C4-2B (cell line): Measurements from ENCODE around the gene MED15.

Experiments
- ZFX ChIP-seq: fragments of 450-650 bp; IDR thresholded peaks from 2 replicates; pipeline ENCODE4 v1.6.1; 2017
- TF ChIP-seq, protein P1 (sequence below): fragments of 450-650 bp; conservative IDR thresholded peaks from 2 replicates; pipeline ENCODE4 v1.5.1; 2017; ENCODE audit warnings: mild to moderate bottlenecking

DNA sequence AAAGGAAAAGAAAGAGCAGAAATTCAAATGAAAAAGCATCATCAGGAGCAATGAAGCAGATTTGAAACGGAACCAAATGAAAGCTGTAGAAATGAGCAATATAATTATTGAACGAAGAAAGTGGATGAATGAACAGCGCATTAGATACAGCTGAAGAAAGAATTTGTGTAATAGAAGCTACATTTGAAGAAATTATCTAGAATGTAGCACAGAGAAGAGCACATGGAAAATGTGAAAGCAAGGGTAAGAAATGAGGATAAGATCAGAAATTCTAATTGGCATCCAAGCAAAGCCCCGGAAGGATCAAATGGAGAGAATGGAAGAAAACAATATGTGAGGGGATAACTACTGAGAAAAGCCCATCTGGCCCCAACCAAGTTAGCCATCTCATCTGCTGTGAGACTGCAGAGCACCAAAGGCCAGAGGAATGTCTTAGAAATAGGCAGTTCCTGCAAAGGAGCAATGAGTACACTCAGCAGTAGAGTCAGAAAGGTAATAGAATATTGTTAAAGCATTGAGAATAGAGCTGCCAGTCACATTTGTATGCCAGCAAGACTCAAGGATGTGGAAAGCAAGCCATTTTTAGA is 51.9 kb downstream of the MED15 start:
- TF ChIP-seq, protein P1, sequence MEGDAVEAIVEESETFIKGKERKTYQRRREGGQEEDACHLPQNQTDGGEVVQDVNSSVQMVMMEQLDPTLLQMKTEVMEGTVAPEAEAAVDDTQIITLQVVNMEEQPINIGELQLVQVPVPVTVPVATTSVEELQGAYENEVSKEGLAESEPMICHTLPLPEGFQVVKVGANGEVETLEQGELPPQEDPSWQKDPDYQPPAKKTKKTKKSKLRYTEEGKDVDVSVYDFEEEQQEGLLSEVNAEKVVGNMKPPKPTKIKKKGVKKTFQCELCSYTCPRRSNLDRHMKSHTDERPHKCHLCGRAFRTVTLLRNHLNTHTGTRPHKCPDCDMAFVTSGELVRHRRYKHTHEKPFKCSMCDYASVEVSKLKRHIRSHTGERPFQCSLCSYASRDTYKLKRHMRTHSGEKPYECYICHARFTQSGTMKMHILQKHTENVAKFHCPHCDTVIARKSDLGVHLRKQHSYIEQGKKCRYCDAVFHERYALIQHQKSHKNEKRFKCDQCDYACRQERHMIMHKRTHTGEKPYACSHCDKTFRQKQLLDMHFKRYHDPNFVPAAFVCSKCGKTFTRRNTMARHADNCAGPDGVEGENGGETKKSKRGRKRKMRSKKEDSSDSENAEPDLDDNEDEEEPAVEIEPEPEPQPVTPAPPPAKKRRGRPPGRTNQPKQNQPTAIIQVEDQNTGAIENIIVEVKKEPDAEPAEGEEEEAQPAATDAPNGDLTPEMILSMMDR, result no peak
- no peak for TF ChIP-seq ZFX
